GM18870 (cell line): ENCODE data around the gene KRTAP5-3.
"Not testable (repeated sequence)": the region's sequence is repeated elsewhere in the genome, so short reads cannot be mapped to it uniquely, and the experiment has no call there.

ENCODE experiments used
- ATAC-seq: cut with Tn5 transposase; IDR thresholded peaks from one replicate; pipeline ENCODE4 v1.9.1; 2021; ENCODE audit warnings: moderate library complexity; ENCODE audit not compliant: unreplicated experiment

Gene KRTAP5-3

GRCh38 chr11:1589191-1589963, 18.9 kb downstream of the KRTAP5-3 start:
- ATAC-seq = not testable (repeated sequence)

- no peak for ATAC-seq
These were observed 21.6 kb downstream of the KRTAP5-3 start for GRCh38 chr11:1586699-1587098.

- not testable (repeated sequence) for ATAC-seq
These were observed 23.4 kb downstream of the KRTAP5-3 start, which contains the start of gene KRTAP5-1 for GRCh38 chr11:1584661-1585370. Gene KRTAP5-1, minus strand, starts transcription at chr11:1585283. Its CDS starts 34 bp downstream, at chr11:1585249.

- not testable (repeated sequence) for ATAC-seq
These were observed 25.4 kb downstream of the KRTAP5-3 start for GRCh38 chr11:1582909-1583308.

- no peak for ATAC-seq
These were observed 26.3 kb downstream of the KRTAP5-3 start for GRCh38 chr11:1581976-1582375.

- ATAC-seq = no peak
These were observed 31.4 kb downstream of the KRTAP5-3 start for GRCh38 chr11:1576825-1577224.

GRCh38 chr11:1575756-1576155, 32.5 kb downstream of the KRTAP5-3 start:
- ATAC-seq = not testable (repeated sequence)

- ATAC-seq = no peak
These were observed 33.4 kb downstream of the KRTAP5-3 start for GRCh38 chr11:1574933-1575242.

GRCh38 chr11:1574238-1574932, 33.9 kb downstream of the KRTAP5-3 start:
- no peak for ATAC-seq

- ATAC-seq = no peak
These were observed 34.4 kb downstream of the KRTAP5-3 start for GRCh38 chr11:1573903-1574237.

GRCh38 chr11:1573077-1573902, 35.0 kb downstream of the KRTAP5-3 start:
- ATAC-seq = no peak

- no peak for ATAC-seq
These were observed 35.8 kb downstream of the KRTAP5-3 start, which contains the start of gene DUSP8 for GRCh38 chr11:1572197-1573076. Gene DUSP8, minus strand, starts transcription at chr11:1572271. Its CDS starts 6,445 bp downstream, at chr11:1565826.

GRCh38 chr11:1571760-1572196, 36.5 kb downstream of the KRTAP5-3 start:
- ATAC-seq = no peak

- ATAC-seq = no peak
These were observed 37.1 kb downstream of the KRTAP5-3 start for GRCh38 chr11:1570896-1571759.

- ATAC-seq = no peak
These were observed 37.8 kb downstream of the KRTAP5-3 start for GRCh38 chr11:1570531-1570895.

- no peak for ATAC-seq
These were observed 38.2 kb downstream of the KRTAP5-3 start for GRCh38 chr11:1570001-1570453.

- ATAC-seq = no peak
These were observed 38.9 kb downstream of the KRTAP5-3 start for GRCh38 chr11:1569251-1569780.

- no peak for ATAC-seq
These were observed 39.8 kb downstream of the KRTAP5-3 start for GRCh38 chr11:1568441-1568911.
